Right atrium auricular region (tissue), 2 donors: ENCODE results near the gene CYS1. TPM values are rescaled to one million over a fixed set of nuclear protein-coding genes. Genes with fewer than 3 reads are reported as not detected.

ENCODE experiments used
- DNase-seq: peaks from one replicate; pipeline ENCODE4 v3.0.0-alpha.2; 2019; ENCODE audit warnings: low spot score
- H3K27ac ChIP-seq, 2 donors: fragments of 200-600 bp; sonication (generic); 1 replicate in 1 of 2; 2 replicates in 1 of 2; pipeline ENCODE4 v1.5.1; 2016 to 2019
- H3K27me3 ChIP-seq, 2 donors: fragments of 200-600 bp; sonication (generic); one replicate each; pipeline versions ENCODE4 v1.5.1 to v1.6.0; 2017 to 2019
- H3K36me3 ChIP-seq: fragments of 200-600 bp; sonication (generic); one replicate; pipeline ENCODE4 v1.5.1; 2016
- H3K4me1 ChIP-seq, 2 donors: fragments of 200-600 bp; sonication (generic); one replicate each; pipeline versions ENCODE4 v1.5.1 to v1.6.0; 2017 to 2019
- H3K4me3 ChIP-seq, 2 donors: fragments of 200-600 bp; sonication (generic); 1 replicate in 1 of 2; 2 replicates in 1 of 2; pipeline ENCODE4 v1.5.1; 2017 to 2019; ENCODE audit warnings: mild to moderate bottlenecking in 1 of 2, moderate library complexity in 1 of 2
- H3K9me3 ChIP-seq, 2 donors: fragments of 200-600 bp; sonication (generic); one replicate each; pipeline ENCODE4 v1.5.1; 2019
- CTCF ChIP-seq, 2 donors: fragments of 200-600 bp; sonication (generic); IDR thresholded peaks; one replicate each; pipeline ENCODE4 v1.5.1; 2019; ENCODE audit warnings: antibody characterized with exemption in 2 of 2
- total RNA-seq, 2 donors: library from RNA; depleted of rRNA; stranded (reverse); fragments of >200 nt; gene quantifications; one replicate each; pipeline ENCODE4 v1.1.0, GENCODE V29; 2016

Gene CYS1
- total RNA-seq, 2 donors from 2014 or later = 4.8 to 5.9 TPM

- Histone ChIP-seq H3K4me1 (peaks cover 0 to 4% of the 10 kb centered on the region in 2 donors), H3K27ac (no peak overlapping the region), H3K4me3 (no peak overlapping the region), H3K27me3 (peaks cover 0 to 4% of the 10 kb centered on the region in 2 donors), H3K36me3 (no peaks in the 10 kb centered on the region), H3K9me3 (no peaks in the 10 kb centered on the region)
- DNase-seq = no peak
- no peak for TF ChIP-seq CTCF (IDR thresholded peaks at IDR 0.05)
Measured at GRCh38 chr2:10089565-10090190, 9.5 kb upstream of the CYS1 start.

GRCh38 chr2:10087360-10087759 is 7.1 kb upstream of the CYS1 start:
- H3K4me3 ChIP-seq = no peak overlapping the region
- DNase-seq = no peak
- no peaks in the 10 kb centered on the region for H3K9me3 ChIP-seq
- TF ChIP-seq CTCF (IDR thresholded peaks at IDR 0.05) = no peak
- H3K36me3 ChIP-seq = no peaks in the 10 kb centered on the region
- peaks cover 0 to 4% of the 10 kb centered on the region in 2 donors for H3K4me1 ChIP-seq
- no peak overlapping the region for H3K27ac ChIP-seq
- peaks cover 0 to 4% of the 10 kb centered on the region in 2 donors for H3K27me3 ChIP-seq

- no peaks in the 10 kb centered on the region for H3K36me3 ChIP-seq
- no peaks in the 10 kb centered on the region for H3K9me3 ChIP-seq
- no peak for TF ChIP-seq CTCF (IDR thresholded peaks at IDR 0.05)
- H3K27me3 ChIP-seq = peaks cover 0 to 4% of the 10 kb centered on the region in 2 donors
- H3K4me1 ChIP-seq = peaks cover 0 to 4% of the 10 kb centered on the region in 2 donors
- DNase-seq = no peak
- H3K4me3 ChIP-seq = no peak overlapping the region
- H3K27ac ChIP-seq = no peak overlapping the region
Measured at GRCh38 chr2:10086950-10087349, 6.7 kb upstream of the CYS1 start.

- no peak for TF ChIP-seq CTCF (IDR thresholded peaks at IDR 0.05)
- Histone ChIP-seq H3K27ac (no peak overlapping the region), H3K27me3 (no peaks in the 10 kb centered on the region), H3K9me3 (no peaks in the 10 kb centered on the region), H3K36me3 (no peaks in the 10 kb centered on the region), H3K4me3 (no peak overlapping the region), H3K4me1 (peaks cover 0 to 5% of the 10 kb centered on the region in 2 donors)
- no peak for DNase-seq
Measured at GRCh38 chr2:10085668-10086059, 5.5 kb upstream of the CYS1 start.

- Histone ChIP-seq H3K4me3 (no peak overlapping the region), H3K36me3 (no peaks in the 10 kb centered on the region), H3K27ac (no peak overlapping the region), H3K4me1 (peaks cover 0 to 10% of the 10 kb centered on the region in 2 donors), H3K27me3 (no peaks in the 10 kb centered on the region), H3K9me3 (no peaks in the 10 kb centered on the region)
- DNase-seq = no peak
- TF ChIP-seq CTCF (IDR thresholded peaks at IDR 0.05) = no peak
Measured at GRCh38 chr2:10085043-10085667, 4.9 kb upstream of the CYS1 start.
